Hepatocyte (in vitro differentiated cells): ENCODE measurements around the gene SLC10A3. TPM values are rescaled to one million over a fixed set of nuclear protein-coding genes. Genes with fewer than 3 reads are reported as not detected.

Experiments
- DNase-seq: peaks from one replicate; pipeline ENCODE4 v3.0.0-alpha.2; 2016; ENCODE audit warnings: low spot score
- H2AFZ ChIP-seq: fragments of 200-600 bp; sonication (generic); 2 replicates; pipeline ENCODE4 v1.6.0; 2016; ENCODE audit warnings: antibody characterized with exemption, mild to moderate bottlenecking
- H3K27ac ChIP-seq: fragments of 200-600 bp; sonication (generic); 2 replicates; pipeline ENCODE4 v1.5.1; 2016; ENCODE audit warnings: mild to moderate bottlenecking
- H3K27me3 ChIP-seq: fragments of 200-600 bp; sonication (generic); 2 replicates; pipeline ENCODE4 v1.6.1; 2016
- H3K36me3 ChIP-seq: fragments of 200-600 bp; sonication (generic); replicated peaks from 2 replicates; pipeline ENCODE4 v1.5.1; 2016; ENCODE audit warnings: low read depth; ENCODE audit not compliant: insufficient read depth
- H3K4me1 ChIP-seq: fragments of 200-600 bp; sonication (generic); 2 replicates; pipeline ENCODE4 v1.5.1; 2016; ENCODE audit warnings: mild to moderate bottlenecking, moderate library complexity; ENCODE audit not compliant: insufficient read depth
- H3K4me2 ChIP-seq: fragments of 200-600 bp; sonication (generic); 2 replicates; pipeline ENCODE4 v1.6.0; 2016
- H3K4me3 ChIP-seq: fragments of 200-600 bp; sonication (generic); 2 replicates; pipeline ENCODE4 v1.5.1; 2016; ENCODE audit warnings: mild to moderate bottlenecking
- H3K79me2 ChIP-seq: fragments of 200-600 bp; sonication (generic); 2 replicates; pipeline ENCODE4 v1.6.0; 2017; ENCODE audit warnings: mild to moderate bottlenecking
- H3K9me2 ChIP-seq: fragments of 200-600 bp; sonication (generic); replicated peaks from 2 replicates; pipeline ENCODE4 v1.6.0; 2017; ENCODE audit warnings: mild to moderate bottlenecking; ENCODE audit not compliant: insufficient read depth
- H3K9me3 ChIP-seq: fragments of 200-600 bp; sonication (generic); 2 replicates; pipeline ENCODE4 v1.5.1; 2016; ENCODE audit warnings: low read depth, mild to moderate bottlenecking
- H4K20me1 ChIP-seq: fragments of 200-600 bp; sonication (generic); 2 replicates; pipeline ENCODE4 v1.6.0; 2016; ENCODE audit warnings: mild to moderate bottlenecking; ENCODE audit not compliant: insufficient read depth, poor library complexity, severe bottlenecking
- EZH2 ChIP-seq: fragments of 200-600 bp; sonication (generic); IDR thresholded peaks from 2 replicates; pipeline ENCODE4 v1.6.1; 2016; ENCODE audit warnings: antibody characterized with exemption, mild to moderate bottlenecking, borderline replicate concordance
- EZH2phosphoT487 ChIP-seq: fragments of 200-600 bp; sonication (generic); IDR thresholded peaks from one replicate; pipeline ENCODE4 v1.6.1; 2018; ENCODE audit warnings: antibody characterized with exemption, mild to moderate bottlenecking, low read depth, moderate library complexity; ENCODE audit not compliant: unreplicated experiment, severe bottlenecking
- WGBS: methylation state at CpG from one replicate; pipeline ENCODE4 v1.1.6; 2016; ENCODE audit warnings: low lambda C conversion rate; ENCODE audit errors: missing lambda C conversion rate; 5-methylcytosine and 5-hydroxymethylcytosine counted together
- polyA plus RNA-seq: library from polyadenylated mRNA; unstranded; fragments of >200 nt; fragmentation: Nextera tagmentation; extraction: Ambion mirVana; gene quantifications from 2 replicates; pipeline ENCODE4 v1.2.1, GENCODE V29; 2016
- total RNA-seq: library from RNA; depleted of rRNA; stranded (reverse); fragments of >200 nt; gene quantifications from 2 replicates; pipeline ENCODE4 v1.2.3, GENCODE V29; 2014
- TF ChIP-seq, protein P1 (sequence below): fragments of 200-600 bp; sonication (generic); IDR thresholded peaks from 2 replicates; pipeline ENCODE4 v1.5.1; 2016; ENCODE audit warnings: antibody characterized with exemption, mild to moderate bottlenecking; ENCODE audit not compliant: poor library complexity

SLC10A3 gene
- total and polyA plus RNA-seq, 2 experiments from 2014 or later = 28.8 to 48.3 TPM

DNA sequence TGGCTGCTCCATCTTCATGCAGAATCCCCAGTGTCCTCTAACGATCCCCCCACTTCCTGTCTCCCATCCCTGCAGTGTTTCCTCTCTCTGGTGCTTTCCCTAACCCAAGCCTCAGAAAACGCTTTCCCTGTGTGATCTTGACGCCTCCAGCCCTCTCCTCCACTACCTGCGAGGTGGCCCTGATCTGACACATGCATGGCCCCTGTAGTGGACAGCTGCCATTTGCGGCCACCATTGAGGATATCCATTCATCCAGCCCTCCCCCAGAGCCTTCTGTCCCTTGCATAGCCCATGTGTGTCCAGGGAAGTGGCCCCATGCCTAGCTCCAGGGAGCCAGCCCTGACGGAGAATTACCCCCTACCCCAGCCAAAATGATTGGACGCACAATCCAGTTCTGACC lies 7.1 kb downstream of the SLC10A3 start:
- Histone ChIP-seq H3K27me3 (no peaks in the 10 kb centered on the region), H3K36me3 (no peaks in the 10 kb centered on the region), H3K9me2 (no peaks in the 10 kb centered on the region), H3K79me2 (peaks cover 3% of the 10 kb centered on the region), H3K27ac (no peak overlapping the region), H3K4me1 (no peaks in the 10 kb centered on the region), H2AFZ (no peak overlapping the region), H3K4me3 (no peak overlapping the region), H3K4me2 (no peak overlapping the region), H4K20me1 (no peaks in the 10 kb centered on the region), H3K9me3 (no peaks in the 10 kb centered on the region)
- no peak for DNase-seq
- WGBS = 81% methylated on average over 7 of the region's 7 CpGs
- TF ChIP-seq, protein P1, sequence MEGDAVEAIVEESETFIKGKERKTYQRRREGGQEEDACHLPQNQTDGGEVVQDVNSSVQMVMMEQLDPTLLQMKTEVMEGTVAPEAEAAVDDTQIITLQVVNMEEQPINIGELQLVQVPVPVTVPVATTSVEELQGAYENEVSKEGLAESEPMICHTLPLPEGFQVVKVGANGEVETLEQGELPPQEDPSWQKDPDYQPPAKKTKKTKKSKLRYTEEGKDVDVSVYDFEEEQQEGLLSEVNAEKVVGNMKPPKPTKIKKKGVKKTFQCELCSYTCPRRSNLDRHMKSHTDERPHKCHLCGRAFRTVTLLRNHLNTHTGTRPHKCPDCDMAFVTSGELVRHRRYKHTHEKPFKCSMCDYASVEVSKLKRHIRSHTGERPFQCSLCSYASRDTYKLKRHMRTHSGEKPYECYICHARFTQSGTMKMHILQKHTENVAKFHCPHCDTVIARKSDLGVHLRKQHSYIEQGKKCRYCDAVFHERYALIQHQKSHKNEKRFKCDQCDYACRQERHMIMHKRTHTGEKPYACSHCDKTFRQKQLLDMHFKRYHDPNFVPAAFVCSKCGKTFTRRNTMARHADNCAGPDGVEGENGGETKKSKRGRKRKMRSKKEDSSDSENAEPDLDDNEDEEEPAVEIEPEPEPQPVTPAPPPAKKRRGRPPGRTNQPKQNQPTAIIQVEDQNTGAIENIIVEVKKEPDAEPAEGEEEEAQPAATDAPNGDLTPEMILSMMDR = no peak
- TF ChIP-seq EZH2 (no peak), EZH2phosphoT487 (no peak)

DNA sequence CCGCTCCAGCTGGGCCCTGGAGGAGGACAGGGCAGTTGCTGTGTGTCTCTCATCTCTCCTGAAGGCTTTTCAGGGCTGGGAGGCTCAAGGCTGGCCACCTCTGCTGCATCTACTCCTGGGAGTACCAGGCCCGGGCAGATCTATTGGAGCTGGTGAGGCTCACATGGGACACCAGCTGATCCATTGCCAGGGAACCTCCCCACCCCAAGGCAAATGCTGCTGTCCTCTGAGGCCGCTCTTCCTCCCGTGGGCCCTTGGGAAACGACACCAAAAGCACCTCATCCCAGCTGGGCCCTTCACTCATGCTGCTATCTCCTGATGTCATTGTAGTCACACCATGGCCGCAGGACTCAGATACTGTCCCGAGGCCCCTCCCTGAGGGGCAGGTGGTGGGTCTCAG lies 7.6 kb downstream of the SLC10A3 start:
- Histone ChIP-seq H3K4me2 (no peak overlapping the region), H3K27ac (no peak overlapping the region), H3K9me3 (no peaks in the 10 kb centered on the region), H4K20me1 (no peaks in the 10 kb centered on the region), H3K36me3 (no peaks in the 10 kb centered on the region), H3K79me2 (peaks cover 3% of the 10 kb centered on the region), H3K4me1 (no peaks in the 10 kb centered on the region), H3K4me3 (no peak overlapping the region), H3K9me2 (no peaks in the 10 kb centered on the region), H2AFZ (no peak overlapping the region), H3K27me3 (no peaks in the 10 kb centered on the region)
- TF ChIP-seq EZH2phosphoT487 = no peak
- TF ChIP-seq EZH2 = no peak
- TF ChIP-seq, protein P1 = no peak
- WGBS = 79% methylated on average over 7 of the region's 7 CpGs
- no peak for DNase-seq

DNA sequence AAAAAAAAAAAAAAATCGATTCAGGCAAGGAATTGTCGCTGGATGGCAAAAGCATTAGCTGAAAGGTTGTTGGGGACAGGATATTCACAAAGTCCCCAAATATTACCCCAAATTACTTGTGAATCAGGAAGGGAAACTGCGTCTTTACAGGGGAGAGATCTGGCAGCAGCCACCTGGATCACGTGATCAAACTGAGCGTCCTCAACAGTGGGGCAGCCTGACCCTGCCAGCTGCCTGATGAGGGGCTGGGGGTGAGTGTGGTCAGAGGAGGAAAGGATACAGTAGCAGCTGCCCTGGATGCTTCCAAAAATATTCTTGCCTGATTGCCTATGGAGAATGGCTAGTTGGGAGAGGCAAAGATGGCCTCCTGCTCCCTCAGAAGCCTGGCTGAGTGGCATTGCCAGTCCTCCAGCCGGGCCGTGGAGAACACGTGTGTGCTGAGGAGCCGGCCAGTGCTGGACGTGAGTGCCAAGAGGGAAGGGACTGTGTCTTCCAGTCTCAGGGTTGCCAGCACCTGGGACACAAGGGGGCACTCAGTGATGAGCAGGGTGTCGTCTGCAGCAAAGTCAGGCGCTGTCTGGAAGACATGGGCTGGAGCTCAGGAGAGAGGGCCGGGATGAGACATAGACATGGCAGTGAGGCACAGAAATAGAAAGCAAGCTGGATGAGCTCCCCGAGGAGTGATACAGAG lies 8.4 kb downstream of the SLC10A3 start:
- H3K4me1 ChIP-seq = no peaks in the 10 kb centered on the region
- no peak for DNase-seq
- H3K9me2 ChIP-seq = no peaks in the 10 kb centered on the region
- no peak overlapping the region for H3K4me2 ChIP-seq
- H3K27ac ChIP-seq = no peak overlapping the region
- TF ChIP-seq, protein P1 = no peak
- TF ChIP-seq EZH2 = no peak
- TF ChIP-seq EZH2phosphoT487 = no peak
- H3K36me3 ChIP-seq = no peaks in the 10 kb centered on the region
- H2AFZ ChIP-seq = no peak overlapping the region
- WGBS = 78% methylated on average over 14 of the region's 14 CpGs
- H3K79me2 ChIP-seq = peaks cover 3% of the 10 kb centered on the region
- H3K4me3 ChIP-seq = no peak overlapping the region
- no peaks in the 10 kb centered on the region for H3K9me3 ChIP-seq
- no peaks in the 10 kb centered on the region for H4K20me1 ChIP-seq
- no peaks in the 10 kb centered on the region for H3K27me3 ChIP-seq
